ENCODE results near the gene SLC25A40.

Gene SLC25A40

GRCh38 chr7:87785368-87785995 lies 90.7 kb downstream of the SLC25A40 start:
- DNase-seq (ENCODE audit: low read depth in 2 of 2, low spot score in 1 of 2) = no peak

GRCh38 chr7:87784424-87784823 lies 91.7 kb downstream of the SLC25A40 start:
- no peak for DNase-seq (ENCODE audit: low read depth in 2 of 2, low spot score in 1 of 2)
